Breast epithelium (tissue), 3 donors: ENCODE results near the gene COL9A2.

Source experiments
- CTCF ChIP-seq, 3 donors: fragments of 450-650 bp; IDR thresholded peaks; one replicate each; pipeline ENCODE4 v1.5.1; 2016 to 2017; ENCODE audit warnings: antibody characterized with exemption in 3 of 3, mild to moderate bottlenecking in 3 of 3, moderate library complexity in 3 of 3
- POLR2A ChIP-seq: fragments of 450-650 bp; IDR thresholded peaks from one replicate; pipeline ENCODE4 v1.6.1; 2016; ENCODE audit warnings: antibody characterized with exemption, mild to moderate bottlenecking, moderate library complexity
- POLR2AphosphoS5 ChIP-seq, 3 donors: sonication (generic); formaldehyde crosslinking; IDR thresholded peaks; one replicate each; pipeline ENCODE4 v1.6.1; 2017; ENCODE audit warnings: antibody characterized with exemption in 3 of 3

- TF ChIP-seq CTCF (IDR thresholded peaks at IDR 0.05) = no peak
- TF ChIP-seq POLR2A = no peak
- no peak for TF ChIP-seq POLR2AphosphoS5 (IDR thresholded peaks at IDR 0.05)
Measured at GRCh38 chr1:40299366-40300248, 17.5 kb downstream of the COL9A2 start.
